ENCODE results near the gene PSMD5. TPM values are rescaled to one million over a fixed set of nuclear protein-coding genes. Genes with fewer than 3 reads are reported as not detected.

Gene PSMD5
- total RNA-seq, 1 donor, result 32.6 TPM

DNA sequence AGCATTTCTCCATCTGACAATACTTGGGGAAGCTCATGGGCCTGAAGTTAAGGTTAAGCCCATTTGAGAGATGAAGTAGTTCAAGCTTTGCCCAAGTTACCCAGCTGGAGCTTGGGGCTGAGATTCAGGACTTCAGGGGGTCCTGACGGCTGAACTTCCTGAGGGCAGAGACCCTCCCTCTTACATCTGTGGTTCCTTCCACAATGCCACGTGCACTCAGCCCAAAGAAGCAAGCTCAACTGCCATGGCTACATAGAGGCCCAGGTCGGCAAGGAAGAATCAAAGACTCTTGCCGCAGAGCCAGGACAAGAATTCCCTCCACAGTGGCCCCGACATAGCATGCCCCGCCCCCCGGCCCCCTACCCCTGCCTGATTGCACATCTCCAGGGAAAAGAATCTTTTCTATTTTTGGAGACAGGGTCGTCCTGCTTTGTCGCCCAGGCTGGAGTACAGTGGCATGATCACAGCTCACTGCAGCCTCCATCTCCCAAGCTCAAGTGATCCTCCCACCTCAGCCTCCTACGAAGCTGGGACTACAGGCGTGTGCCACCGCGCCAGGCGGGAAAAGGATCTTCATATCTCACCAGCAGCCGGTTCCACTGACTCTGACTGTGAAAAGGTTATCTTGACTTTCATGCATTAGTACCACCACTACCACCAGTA lies 25.1 kb upstream of the PSMD5 start:
- Histone ChIP-seq H2AFZ (ENCODE audit: low read length) (peak overlapping the region; percentile 91), H3K9me3 (ENCODE audit: low read depth, low read length) (no peaks in the 10 kb centered on the region), H3K4me3 (ENCODE audit: insufficient read depth, low read length) (peak overlapping the region; percentile 72), H3K27ac (ENCODE audit: low read depth, low read length) (peak overlapping the region; percentile 47), H3K79me2 (ENCODE audit: insufficient read depth, low read length) (no peaks in the 10 kb centered on the region), H3K4me1 (ENCODE audit: insufficient read depth, low read length) (peaks cover 9% of the 10 kb centered on the region), H3K4me2 (ENCODE audit: insufficient read depth, low read length) (peak overlapping the region; percentile 82), H4K20me1 (ENCODE audit: insufficient read depth, low read length) (no peaks in the 10 kb centered on the region), H3K27me3 (ENCODE audit: insufficient read depth, low read length) (no peaks in the 10 kb centered on the region), H3K36me3 (ENCODE audit: insufficient read depth, low read length) (peaks cover 28% of the 10 kb centered on the region)
- no peak for TF ChIP-seq CTCF (IDR thresholded peaks at IDR 0.05; ENCODE audit: extremely low read depth, low read depth, low read length)
- no peak for DNase-seq (ENCODE audit: insufficient read length, low spot score, missing footprints)

DNA sequence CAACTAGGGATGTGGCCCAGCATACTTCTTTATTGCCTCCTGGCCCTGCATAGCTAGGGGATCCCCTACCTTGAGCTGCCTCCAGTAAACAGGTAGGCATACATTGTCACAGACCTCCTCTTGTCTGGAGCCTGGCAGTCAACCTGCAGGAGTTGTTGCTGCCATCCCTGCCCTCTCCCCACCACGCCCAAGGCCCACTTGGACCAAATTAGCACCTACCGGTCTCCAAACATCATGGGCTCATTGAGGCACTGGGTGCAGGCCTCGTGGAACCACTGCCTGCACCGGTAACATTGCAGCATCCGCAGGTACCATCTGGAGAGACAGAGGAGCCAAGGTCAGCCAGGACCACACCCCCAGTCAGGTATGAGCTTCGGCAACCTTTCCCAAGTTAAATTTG lies 23.9 kb upstream of the PSMD5 start:
- Histone ChIP-seq H3K4me2 (ENCODE audit: insufficient read depth, low read length) (no peak overlapping the region), H3K4me1 (ENCODE audit: insufficient read depth, low read length) (peaks cover 9% of the 10 kb centered on the region), H3K4me3 (ENCODE audit: insufficient read depth, low read length) (no peak overlapping the region), H3K27ac (ENCODE audit: low read depth, low read length) (no peak overlapping the region), H4K20me1 (ENCODE audit: insufficient read depth, low read length) (no peaks in the 10 kb centered on the region), H3K36me3 (ENCODE audit: insufficient read depth, low read length) (peaks cover 30% of the 10 kb centered on the region), H2AFZ (ENCODE audit: low read length) (no peak overlapping the region), H3K79me2 (ENCODE audit: insufficient read depth, low read length) (no peaks in the 10 kb centered on the region), H3K27me3 (ENCODE audit: insufficient read depth, low read length) (no peaks in the 10 kb centered on the region), H3K9me3 (ENCODE audit: low read depth, low read length) (no peaks in the 10 kb centered on the region)
- no peak for DNase-seq (ENCODE audit: insufficient read length, low spot score, missing footprints)
- TF ChIP-seq CTCF (IDR thresholded peaks at IDR 0.05; ENCODE audit: extremely low read depth, low read depth, low read length), result no peak

DNA sequence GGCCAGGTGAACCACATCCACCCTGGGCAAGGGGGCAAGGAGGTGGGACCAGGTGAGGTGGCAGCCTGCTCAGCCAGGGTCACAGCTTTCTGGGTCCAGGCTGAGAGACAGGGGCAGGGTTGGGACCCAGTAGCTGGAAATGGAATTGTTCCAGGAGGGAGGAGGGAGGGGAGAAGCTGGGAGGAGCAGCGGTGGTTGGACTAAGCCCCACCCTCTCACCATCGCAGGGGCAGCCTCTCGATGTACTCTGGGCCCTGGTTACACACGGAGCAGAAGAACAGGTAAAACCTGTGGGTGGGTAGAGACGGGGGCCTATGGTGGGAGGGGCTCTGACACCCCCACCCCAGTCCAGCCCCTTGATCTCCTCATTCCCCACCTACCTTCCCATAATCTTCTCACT lies 23.1 kb upstream of the PSMD5 start:
- H3K4me2 ChIP-seq (ENCODE audit: insufficient read depth, low read length), result no peak overlapping the region
- no peak for TF ChIP-seq CTCF (IDR thresholded peaks at IDR 0.05; ENCODE audit: extremely low read depth, low read depth, low read length)
- H3K27me3 ChIP-seq (ENCODE audit: insufficient read depth, low read length), result no peaks in the 10 kb centered on the region
- H3K4me3 ChIP-seq (ENCODE audit: insufficient read depth, low read length), result no peak overlapping the region
- H4K20me1 ChIP-seq (ENCODE audit: insufficient read depth, low read length), result no peaks in the 10 kb centered on the region
- no peaks in the 10 kb centered on the region for H3K9me3 ChIP-seq (ENCODE audit: low read depth, low read length)
- H3K79me2 ChIP-seq (ENCODE audit: insufficient read depth, low read length), result no peaks in the 10 kb centered on the region
- peaks cover 9% of the 10 kb centered on the region for H3K4me1 ChIP-seq (ENCODE audit: insufficient read depth, low read length)
- H2AFZ ChIP-seq (ENCODE audit: low read length), result no peak overlapping the region
- H3K27ac ChIP-seq (ENCODE audit: low read depth, low read length), result no peak overlapping the region
- DNase-seq (ENCODE audit: insufficient read length, low spot score, missing footprints), result no peak
- peaks cover 38% of the 10 kb centered on the region for H3K36me3 ChIP-seq (ENCODE audit: insufficient read depth, low read length)

GRCh38 chr9:120865176-120865575 lies 22.5 kb upstream of the PSMD5 start:
- H3K27ac ChIP-seq (ENCODE audit: low read depth, low read length), result no peak overlapping the region
- H3K27me3 ChIP-seq (ENCODE audit: insufficient read depth, low read length), result no peaks in the 10 kb centered on the region
- no peak overlapping the region for H3K4me3 ChIP-seq (ENCODE audit: insufficient read depth, low read length)
- peaks cover 9% of the 10 kb centered on the region for H3K4me1 ChIP-seq (ENCODE audit: insufficient read depth, low read length)
- TF ChIP-seq CTCF (IDR thresholded peaks at IDR 0.05; ENCODE audit: extremely low read depth, low read depth, low read length), result no peak
- DNase-seq (ENCODE audit: insufficient read length, low spot score, missing footprints), result peak; percentile 87
- H3K79me2 ChIP-seq (ENCODE audit: insufficient read depth, low read length), result no peaks in the 10 kb centered on the region
- H4K20me1 ChIP-seq (ENCODE audit: insufficient read depth, low read length), result no peaks in the 10 kb centered on the region
- peak overlapping the region; percentile 60 for H2AFZ ChIP-seq (ENCODE audit: low read length)
- H3K9me3 ChIP-seq (ENCODE audit: low read depth, low read length), result no peaks in the 10 kb centered on the region
- no peak overlapping the region for H3K4me2 ChIP-seq (ENCODE audit: insufficient read depth, low read length)
- peaks cover 44% of the 10 kb centered on the region for H3K36me3 ChIP-seq (ENCODE audit: insufficient read depth, low read length)

Data from osteoblast (primary cell).